Liver (tissue), 9 donors: ENCODE measurements around the gene PARD3B. TPM values are rescaled to one million over a fixed set of nuclear protein-coding genes. Genes with fewer than 3 reads are reported as not detected.

ENCODE experiments used
- DNase-seq: peaks from one replicate; pipeline ENCODE4 v3.0.0-alpha.2; 2017; ENCODE audit warnings: low spot score
- H3K27ac ChIP-seq, 2 donors: one replicate each; pipeline ENCODE4 v1.7.0; 2013; ENCODE audit warnings: inconsistent platforms in 2 of 2, low read length in 2 of 2, control low read depth in 1 of 2, low read depth in 1 of 2, mild to moderate bottlenecking in 1 of 2
- H3K27me3 ChIP-seq, 4 donors: one replicate each; pipeline versions ENCODE4 v1.6.1 to v1.7.0; 2013; ENCODE audit warnings: low read length in 3 of 4, inconsistent platforms in 1 of 4, mild to moderate bottlenecking in 1 of 4, moderate library complexity in 1 of 4; ENCODE audit not compliant: control insufficient read depth in 4 of 4, insufficient read depth in 4 of 4
- H3K36me3 ChIP-seq, 4 donors: one replicate each; pipeline versions ENCODE4 v1.6.1 to v1.7.0; 2013; ENCODE audit warnings: low read length in 3 of 4, mild to moderate bottlenecking in 3 of 4, low read depth in 1 of 4, moderate library complexity in 1 of 4; ENCODE audit not compliant: control insufficient read depth in 4 of 4, insufficient read depth in 3 of 4
- H3K4me1 ChIP-seq, 4 donors: one replicate each; pipeline versions ENCODE4 v1.6.1 to v1.7.0; 2013; ENCODE audit warnings: low read length in 3 of 4, mild to moderate bottlenecking in 3 of 4, moderate library complexity in 1 of 4; ENCODE audit not compliant: control insufficient read depth in 4 of 4, insufficient read depth in 4 of 4
- H3K4me3 ChIP-seq, 3 donors: one replicate each; pipeline versions ENCODE4 v1.6.1 to v1.7.0; 2013; ENCODE audit warnings: low read length in 3 of 3, control low read depth in 1 of 3, low read depth in 1 of 3, mild to moderate bottlenecking in 1 of 3
- H3K9ac ChIP-seq, 2 donors: one replicate each; pipeline ENCODE4 v1.7.0; 2013; ENCODE audit warnings: low read length in 2 of 2, mild to moderate bottlenecking in 2 of 2, moderate library complexity in 2 of 2, control low read depth in 1 of 2, low read depth in 1 of 2
- H3K9me3 ChIP-seq, 4 donors: one replicate each; pipeline versions ENCODE4 v1.6.1 to v1.7.0; 2013; ENCODE audit warnings: low read length in 3 of 4; ENCODE audit not compliant: control insufficient read depth in 4 of 4
- EGR1 ChIP-seq, 2 donors: IDR thresholded peaks; 2 replicates each; pipeline ENCODE4 v1.6.1; 2016 to 2018; ENCODE audit warnings: antibody characterized with exemption in 2 of 2, low read depth in 2 of 2
- FOXA1 ChIP-seq: IDR thresholded peaks from 2 replicates; pipeline ENCODE4 v1.6.1; 2016; ENCODE audit warnings: antibody characterized with exemption
- FOXA2 ChIP-seq: IDR thresholded peaks from 2 replicates; pipeline ENCODE4 v1.6.1; 2016; ENCODE audit warnings: antibody characterized with exemption
- GABPA ChIP-seq, 2 donors: IDR thresholded peaks in 1 of 2; conservative IDR thresholded peaks in 1 of 2; 2 replicates each; pipeline ENCODE4 v1.6.1; 2016; ENCODE audit warnings: antibody characterized with exemption in 2 of 2, mild to moderate bottlenecking in 1 of 2, moderate library complexity in 1 of 2
- HNF4A ChIP-seq, 2 donors: conservative IDR thresholded peaks; 2 replicates each; pipeline ENCODE4 v1.6.1; 2016; ENCODE audit warnings: antibody characterized with exemption in 2 of 2, mild to moderate bottlenecking in 2 of 2
- HNF4G ChIP-seq: IDR thresholded peaks from 2 replicates; pipeline ENCODE4 v1.6.1; 2016; ENCODE audit warnings: antibody characterized with exemption
- JUND ChIP-seq, 2 donors: IDR thresholded peaks; 2 replicates each; pipeline ENCODE4 v1.6.1; 2016; ENCODE audit warnings: antibody characterized with exemption in 2 of 2
- NR2F2 ChIP-seq: IDR thresholded peaks from 2 replicates; pipeline ENCODE4 v1.6.1; 2016; ENCODE audit warnings: antibody characterized with exemption
- RAD21 ChIP-seq, 2 donors: IDR thresholded peaks; 2 replicates each; pipeline ENCODE4 v1.6.1; 2016; ENCODE audit warnings: antibody characterized with exemption in 2 of 2, mild to moderate bottlenecking in 2 of 2
- RXRA ChIP-seq, 2 donors: IDR thresholded peaks; 2 replicates each; pipeline ENCODE4 v1.6.1; 2017 to 2018; ENCODE audit warnings: antibody characterized with exemption in 2 of 2, mild to moderate bottlenecking in 1 of 2
- SP1 ChIP-seq: IDR thresholded peaks from 2 replicates; pipeline ENCODE4 v1.6.1; 2018; ENCODE audit warnings: antibody characterized with exemption, mild to moderate bottlenecking
- TAF1 ChIP-seq: conservative IDR thresholded peaks from 2 replicates; pipeline ENCODE4 v1.6.1; 2016; ENCODE audit warnings: antibody characterized with exemption, mild to moderate bottlenecking
- YY1 ChIP-seq: IDR thresholded peaks from 2 replicates; pipeline ENCODE4 v1.6.1; 2016; ENCODE audit warnings: antibody characterized with exemption, mild to moderate bottlenecking
- WGBS: extraction: QIAGEN DNeasy Blood & Tissue Kit; methylation state at CpG from one replicate; pipeline ENCODE4 v1.1.7; 2013; 5-methylcytosine and 5-hydroxymethylcytosine counted together
- polyA plus RNA-seq, 2 donors: library from polyadenylated mRNA; stranded (reverse) in 1 of 2; unstranded in 1 of 2; fragments of 200-250 nt in 1 of 2; fragments of >200 nt in 1 of 2; fragmentation: Nextera tagmentation in 1 of 2; extraction: Ambion mirVana in 1 of 2; gene quantifications; one replicate each; pipeline versions ENCODE4 v1.2.1 to v1.2.3, GENCODE V29; 2013 to 2015
- total RNA-seq, 2 donors: library from RNA; depleted of rRNA; stranded (reverse); fragments of >200 nt; gene quantifications; one replicate each; pipeline ENCODE4 v1.2.3, GENCODE V29; 2014
- TF ChIP-seq, protein P1 (sequence below): IDR thresholded peaks from 2 replicates; pipeline ENCODE4 v1.6.1; 2016; ENCODE audit warnings: antibody characterized with exemption, mild to moderate bottlenecking
- TF ChIP-seq, protein P2 (sequence below): fragments of 150-350 bp; IDR thresholded peaks from 2 replicates; pipeline ENCODE4 v1.5.1; 2017; ENCODE audit warnings: improper control_type of control experiment, low read depth, low read length; ENCODE audit not compliant: missing input control
- TF ChIP-seq, protein P3 (sequence below): IDR thresholded peaks from 2 replicates; pipeline ENCODE4 v1.6.1; 2016; ENCODE audit warnings: antibody characterized with exemption
- TF ChIP-seq, protein P4 (sequence below): IDR thresholded peaks from 2 replicates; pipeline ENCODE4 v1.6.1; 2016; ENCODE audit warnings: antibody characterized with exemption
- TF ChIP-seq, protein P5 (sequence below): IDR thresholded peaks from 2 replicates; pipeline ENCODE4 v1.6.1; 2016; ENCODE audit warnings: antibody characterized with exemption
- donor health status: healthy.
- donor health status: healthy.
- donor health status: healthy.
- donor health status: healthy.
- donor health status: healthy.

Gene PARD3B
- total and polyA plus RNA-seq, 4 donors: 1.1 to 10.3 (median 3.7) TPM

DNA sequence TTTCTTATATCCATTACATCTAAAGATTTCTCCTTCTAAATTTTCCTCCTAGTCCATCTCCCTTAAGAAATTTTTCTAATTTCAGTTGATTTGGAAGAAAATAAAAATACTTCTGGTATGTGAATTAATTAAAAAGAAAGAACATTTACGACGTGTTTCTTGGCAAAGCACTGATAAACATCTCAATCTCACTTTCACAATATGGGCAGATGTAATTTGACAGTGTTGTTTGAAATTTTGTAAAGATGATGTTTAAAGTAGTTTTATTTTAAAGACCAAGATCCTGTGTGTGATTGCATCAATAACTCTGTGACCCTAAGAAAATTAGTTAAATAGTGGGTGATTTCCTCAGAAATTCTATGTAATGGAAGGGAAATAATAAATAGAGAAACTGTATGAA, 510.0 kb downstream of the PARD3B start:
- H3K4me1 ChIP-seq: no peaks in the 10 kb centered on the region
- 89% methylated on average over 2 of the region's 2 CpGs for WGBS
- no peak overlapping the region for H3K9ac ChIP-seq
- H3K9me3 ChIP-seq: no peaks in the 10 kb centered on the region
- H3K27ac ChIP-seq: no peak overlapping the region
- H3K36me3 ChIP-seq: no peaks in the 10 kb centered on the region
- no peak overlapping the region for H3K4me3 ChIP-seq
- no peak for DNase-seq
- no peaks in the 10 kb centered on the region for H3K27me3 ChIP-seq
- TF ChIP-seq, protein P1, sequence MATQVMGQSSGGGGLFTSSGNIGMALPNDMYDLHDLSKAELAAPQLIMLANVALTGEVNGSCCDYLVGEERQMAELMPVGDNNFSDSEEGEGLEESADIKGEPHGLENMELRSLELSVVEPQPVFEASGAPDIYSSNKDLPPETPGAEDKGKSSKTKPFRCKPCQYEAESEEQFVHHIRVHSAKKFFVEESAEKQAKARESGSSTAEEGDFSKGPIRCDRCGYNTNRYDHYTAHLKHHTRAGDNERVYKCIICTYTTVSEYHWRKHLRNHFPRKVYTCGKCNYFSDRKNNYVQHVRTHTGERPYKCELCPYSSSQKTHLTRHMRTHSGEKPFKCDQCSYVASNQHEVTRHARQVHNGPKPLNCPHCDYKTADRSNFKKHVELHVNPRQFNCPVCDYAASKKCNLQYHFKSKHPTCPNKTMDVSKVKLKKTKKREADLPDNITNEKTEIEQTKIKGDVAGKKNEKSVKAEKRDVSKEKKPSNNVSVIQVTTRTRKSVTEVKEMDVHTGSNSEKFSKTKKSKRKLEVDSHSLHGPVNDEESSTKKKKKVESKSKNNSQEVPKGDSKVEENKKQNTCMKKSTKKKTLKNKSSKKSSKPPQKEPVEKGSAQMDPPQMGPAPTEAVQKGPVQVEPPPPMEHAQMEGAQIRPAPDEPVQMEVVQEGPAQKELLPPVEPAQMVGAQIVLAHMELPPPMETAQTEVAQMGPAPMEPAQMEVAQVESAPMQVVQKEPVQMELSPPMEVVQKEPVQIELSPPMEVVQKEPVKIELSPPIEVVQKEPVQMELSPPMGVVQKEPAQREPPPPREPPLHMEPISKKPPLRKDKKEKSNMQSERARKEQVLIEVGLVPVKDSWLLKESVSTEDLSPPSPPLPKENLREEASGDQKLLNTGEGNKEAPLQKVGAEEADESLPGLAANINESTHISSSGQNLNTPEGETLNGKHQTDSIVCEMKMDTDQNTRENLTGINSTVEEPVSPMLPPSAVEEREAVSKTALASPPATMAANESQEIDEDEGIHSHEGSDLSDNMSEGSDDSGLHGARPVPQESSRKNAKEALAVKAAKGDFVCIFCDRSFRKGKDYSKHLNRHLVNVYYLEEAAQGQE: no peak
- TF ChIP-seq, protein P2, sequence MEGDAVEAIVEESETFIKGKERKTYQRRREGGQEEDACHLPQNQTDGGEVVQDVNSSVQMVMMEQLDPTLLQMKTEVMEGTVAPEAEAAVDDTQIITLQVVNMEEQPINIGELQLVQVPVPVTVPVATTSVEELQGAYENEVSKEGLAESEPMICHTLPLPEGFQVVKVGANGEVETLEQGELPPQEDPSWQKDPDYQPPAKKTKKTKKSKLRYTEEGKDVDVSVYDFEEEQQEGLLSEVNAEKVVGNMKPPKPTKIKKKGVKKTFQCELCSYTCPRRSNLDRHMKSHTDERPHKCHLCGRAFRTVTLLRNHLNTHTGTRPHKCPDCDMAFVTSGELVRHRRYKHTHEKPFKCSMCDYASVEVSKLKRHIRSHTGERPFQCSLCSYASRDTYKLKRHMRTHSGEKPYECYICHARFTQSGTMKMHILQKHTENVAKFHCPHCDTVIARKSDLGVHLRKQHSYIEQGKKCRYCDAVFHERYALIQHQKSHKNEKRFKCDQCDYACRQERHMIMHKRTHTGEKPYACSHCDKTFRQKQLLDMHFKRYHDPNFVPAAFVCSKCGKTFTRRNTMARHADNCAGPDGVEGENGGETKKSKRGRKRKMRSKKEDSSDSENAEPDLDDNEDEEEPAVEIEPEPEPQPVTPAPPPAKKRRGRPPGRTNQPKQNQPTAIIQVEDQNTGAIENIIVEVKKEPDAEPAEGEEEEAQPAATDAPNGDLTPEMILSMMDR: no peak
- no peak for TF ChIP-seq EGR1 (IDR thresholded peaks at IDR 0.05; ENCODE audit: low read depth in 2 of 2)
- no peak for TF ChIP-seq GABPA (IDR thresholded peaks at IDR 0.05 in 1 of 2, conservative IDR thresholded peaks at IDR 0.05 in 1 of 2)

DNA sequence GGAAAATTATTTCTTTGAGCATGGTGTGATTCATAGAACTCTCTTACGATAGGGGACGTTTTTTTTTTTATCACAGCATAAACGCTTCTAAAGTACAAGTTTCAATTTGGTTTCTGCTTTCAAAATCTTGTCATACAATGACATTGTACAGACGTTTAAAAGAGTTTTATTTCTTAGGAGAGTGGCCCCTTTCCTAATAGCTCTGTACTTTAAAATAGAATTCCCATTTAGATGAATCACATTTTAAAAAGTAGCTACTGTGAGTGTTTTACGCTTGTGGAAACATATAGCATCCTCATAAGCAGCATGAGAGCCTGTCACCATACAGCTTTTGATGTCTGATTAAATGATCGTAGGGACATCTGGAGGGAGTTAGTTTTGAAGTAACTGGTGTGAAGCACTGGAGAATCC, 510.9 kb downstream of the PARD3B start:
- H3K27ac ChIP-seq: no peak overlapping the region
- TF ChIP-seq, protein P3, sequence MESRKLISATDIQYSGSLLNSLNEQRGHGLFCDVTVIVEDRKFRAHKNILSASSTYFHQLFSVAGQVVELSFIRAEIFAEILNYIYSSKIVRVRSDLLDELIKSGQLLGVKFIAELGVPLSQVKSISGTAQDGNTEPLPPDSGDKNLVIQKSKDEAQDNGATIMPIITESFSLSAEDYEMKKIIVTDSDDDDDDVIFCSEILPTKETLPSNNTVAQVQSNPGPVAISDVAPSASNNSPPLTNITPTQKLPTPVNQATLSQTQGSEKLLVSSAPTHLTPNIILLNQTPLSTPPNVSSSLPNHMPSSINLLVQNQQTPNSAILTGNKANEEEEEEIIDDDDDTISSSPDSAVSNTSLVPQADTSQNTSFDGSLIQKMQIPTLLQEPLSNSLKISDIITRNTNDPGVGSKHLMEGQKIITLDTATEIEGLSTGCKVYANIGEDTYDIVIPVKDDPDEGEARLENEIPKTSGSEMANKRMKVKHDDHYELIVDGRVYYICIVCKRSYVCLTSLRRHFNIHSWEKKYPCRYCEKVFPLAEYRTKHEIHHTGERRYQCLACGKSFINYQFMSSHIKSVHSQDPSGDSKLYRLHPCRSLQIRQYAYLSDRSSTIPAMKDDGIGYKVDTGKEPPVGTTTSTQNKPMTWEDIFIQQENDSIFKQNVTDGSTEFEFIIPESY: no peak
- TF ChIP-seq NR2F2: no peak
- no peak for TF ChIP-seq EGR1 (IDR thresholded peaks at IDR 0.05; ENCODE audit: low read depth in 2 of 2)
- no peak for TF ChIP-seq RAD21 (IDR thresholded peaks at IDR 0.05)
- no peak for TF ChIP-seq RXRA (IDR thresholded peaks at IDR 0.05)
- TF ChIP-seq TAF1: no peak
- TF ChIP-seq HNF4G: no peak
- TF ChIP-seq, protein P4, sequence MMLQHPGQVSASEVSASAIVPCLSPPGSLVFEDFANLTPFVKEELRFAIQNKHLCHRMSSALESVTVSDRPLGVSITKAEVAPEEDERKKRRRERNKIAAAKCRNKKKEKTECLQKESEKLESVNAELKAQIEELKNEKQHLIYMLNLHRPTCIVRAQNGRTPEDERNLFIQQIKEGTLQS: no peak
- no peak for TF ChIP-seq SP1
- TF ChIP-seq JUND (IDR thresholded peaks at IDR 0.05): no peak
- TF ChIP-seq, protein P1: no peak
- TF ChIP-seq YY1: no peak
- TF ChIP-seq FOXA1: no peak
- no peak for TF ChIP-seq GABPA (IDR thresholded peaks at IDR 0.05 in 1 of 2, conservative IDR thresholded peaks at IDR 0.05 in 1 of 2)
- TF ChIP-seq, protein P2: no peak
- TF ChIP-seq HNF4A (conservative IDR thresholded peaks at IDR 0.05): no peak
- TF ChIP-seq FOXA2: no peak
- TF ChIP-seq, protein P5, sequence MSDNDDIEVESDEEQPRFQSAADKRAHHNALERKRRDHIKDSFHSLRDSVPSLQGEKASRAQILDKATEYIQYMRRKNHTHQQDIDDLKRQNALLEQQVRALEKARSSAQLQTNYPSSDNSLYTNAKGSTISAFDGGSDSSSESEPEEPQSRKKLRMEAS: no peak
- no peak overlapping the region for H3K9ac ChIP-seq
- H3K27me3 ChIP-seq: no peaks in the 10 kb centered on the region
- H3K9me3 ChIP-seq: no peaks in the 10 kb centered on the region
- no peak for DNase-seq
- H3K4me3 ChIP-seq: no peak overlapping the region
- H3K4me1 ChIP-seq: no peaks in the 10 kb centered on the region
- no peaks in the 10 kb centered on the region for H3K36me3 ChIP-seq
- 79% methylated on average over 6 of the region's 6 CpGs for WGBS
